Measurements from ENCODE around the gene NXPE1.
"Not testable (repeated sequence)": the region's sequence is repeated elsewhere in the genome, so short reads cannot be mapped to it uniquely, and the experiment has no call there.

Gene NXPE1

GRCh38 chr11:114559425-114560310 is at the start of gene NXPE1:
NXPE1 (minus strand) TSS chr11:114559881; CDS start chr11:114551201, 8,680 bp downstream.
- ATAC-seq (replicated peaks) (no peak), DNase-seq (no peak)
- H3K4me3 Mint-ChIP-seq, result no peak within 1 kb of the TSS
- H3K4me1 Mint-ChIP-seq, result no peaks in the 10 kb centered on the region
- peaks cover 0 to 5% of the 10 kb centered on the region in 2 donors for H3K9me3 Mint-ChIP-seq
- H3K27ac Mint-ChIP-seq, result no peak within 1 kb of the TSS
- no peaks in the 10 kb centered on the region for H3K27me3 Mint-ChIP-seq
- no peaks in the 10 kb centered on the region for H3K36me3 Mint-ChIP-seq

DNA sequence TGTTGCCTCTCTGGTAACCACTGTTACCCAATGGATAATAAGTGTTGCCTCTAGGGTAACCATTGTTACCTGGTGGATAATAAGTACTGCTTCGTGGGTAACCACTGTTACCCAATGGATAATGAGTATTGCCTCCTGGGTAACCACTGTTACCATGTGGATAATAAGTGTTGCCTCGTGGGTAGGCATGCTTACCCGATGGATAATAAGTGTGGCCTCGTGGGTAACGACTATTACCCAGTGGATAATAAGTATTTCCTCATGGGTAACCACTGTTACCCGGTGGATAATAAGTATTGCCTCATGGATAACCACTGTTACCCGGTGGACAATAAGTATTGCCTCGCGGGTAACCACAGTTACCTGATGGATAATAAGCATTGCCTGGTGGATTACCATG is 49.7 kb upstream of the NXPE1 start:
- no peaks in the 10 kb centered on the region for H3K4me1 Mint-ChIP-seq
- no peaks in the 10 kb centered on the region for H3K36me3 Mint-ChIP-seq
- no peak for ATAC-seq (replicated peaks)
- H3K4me3 Mint-ChIP-seq, result no peak overlapping the region
- no peaks in the 10 kb centered on the region for H3K27me3 Mint-ChIP-seq
- no peaks in the 10 kb centered on the region for H3K9me3 Mint-ChIP-seq
- H3K27ac Mint-ChIP-seq, result no peak overlapping the region
- DNase-seq, result no peak

DNA sequence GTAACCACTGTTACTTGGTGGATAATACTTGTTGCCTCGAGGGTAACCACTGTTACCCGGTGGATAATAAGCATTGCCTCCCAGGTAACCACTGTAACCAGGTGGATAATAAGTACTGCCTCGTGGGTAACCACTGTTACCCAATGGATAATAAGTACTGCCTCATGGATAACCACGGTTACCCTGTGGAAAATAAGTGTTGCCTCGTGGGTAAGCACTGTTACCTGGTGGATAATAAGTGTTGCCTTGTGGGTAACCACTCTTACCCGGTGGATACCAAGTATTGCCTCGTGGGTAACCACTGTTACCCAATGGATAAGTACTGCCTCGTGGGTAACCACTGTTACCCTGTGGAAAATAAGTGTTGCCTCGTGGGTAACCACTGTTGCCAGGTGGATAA is 48.9 kb upstream of the NXPE1 start:
- not testable (repeated sequence) for H3K9me3 Mint-ChIP-seq; H3K4me1 Mint-ChIP-seq; H3K36me3 Mint-ChIP-seq; DNase-seq; H3K27ac Mint-ChIP-seq; H3K27me3 Mint-ChIP-seq; H3K4me3 Mint-ChIP-seq; ATAC-seq (replicated peaks)

- no peak overlapping the region for H3K4me3 Mint-ChIP-seq
- no peaks in the 10 kb centered on the region for H3K27me3 Mint-ChIP-seq
- H3K4me1 Mint-ChIP-seq, result no peaks in the 10 kb centered on the region
- no peak for ATAC-seq (replicated peaks)
- no peaks in the 10 kb centered on the region for H3K36me3 Mint-ChIP-seq
- H3K27ac Mint-ChIP-seq, result no peak overlapping the region
- H3K9me3 Mint-ChIP-seq, result no peaks in the 10 kb centered on the region
- DNase-seq, result no peak
Measured at GRCh38 chr11:114607753-114608459, 48.2 kb upstream of the NXPE1 start.

DNA sequence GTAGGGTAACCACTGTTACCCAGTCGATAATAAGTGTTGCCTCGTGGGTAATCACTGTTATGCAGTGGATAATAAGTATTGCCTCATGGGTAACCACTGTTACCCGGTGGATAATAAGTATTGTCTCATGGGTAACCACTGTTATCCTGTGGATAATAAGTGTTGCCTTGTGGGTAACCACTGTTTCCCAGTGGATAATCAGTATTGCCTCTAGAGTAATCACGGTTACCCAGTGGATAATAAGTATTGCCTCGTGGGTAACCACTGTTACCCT is 47.1 kb upstream of the NXPE1 start:
- not testable (repeated sequence) for H3K9me3 Mint-ChIP-seq, H3K4me1 Mint-ChIP-seq, H3K27ac Mint-ChIP-seq

DNA sequence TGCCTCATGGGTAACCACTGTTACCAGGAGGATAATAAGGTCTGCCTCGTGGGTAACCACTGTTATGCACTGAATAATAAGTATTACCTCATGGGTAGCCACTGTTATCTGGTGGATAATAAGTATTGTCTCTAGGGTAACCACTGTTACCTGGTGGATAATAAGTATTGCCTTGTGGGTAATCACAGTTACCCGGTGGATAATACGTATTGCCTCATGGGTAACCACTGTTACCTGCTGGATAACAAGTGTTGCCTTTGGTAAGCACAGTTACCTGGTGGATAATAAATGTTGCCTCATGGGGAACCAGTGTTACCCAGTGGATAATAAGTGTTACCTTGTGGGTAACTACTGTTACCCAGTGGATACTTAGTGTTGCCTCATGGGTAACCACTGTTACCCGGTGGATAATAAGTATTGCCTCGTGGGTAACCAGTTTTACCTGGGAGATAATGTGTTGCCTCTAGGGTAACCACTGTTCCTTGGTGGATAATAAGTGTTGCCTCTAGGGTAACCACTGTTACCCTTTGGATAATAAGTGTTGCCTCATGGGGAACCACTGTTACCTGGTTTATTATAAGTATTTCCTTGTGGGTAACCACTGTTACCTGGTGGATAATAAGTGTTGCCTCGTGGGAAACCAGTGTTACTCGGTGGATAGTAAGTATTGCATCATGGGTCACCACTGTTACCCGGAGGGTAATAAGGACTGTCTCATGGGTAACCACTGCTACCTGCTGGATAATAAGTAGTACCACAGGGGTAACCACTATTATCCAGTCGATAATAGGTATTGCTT is 46.5 kb upstream of the NXPE1 start:
- Mint-ChIP-seq H3K36me3 (no peaks in the 10 kb centered on the region), H3K9me3 (no peaks in the 10 kb centered on the region), H3K4me3 (no peak overlapping the region), H3K4me1 (no peaks in the 10 kb centered on the region), H3K27me3 (no peaks in the 10 kb centered on the region), H3K27ac (no peak overlapping the region)
- ATAC-seq (replicated peaks) (no peak), DNase-seq (no peak)

More for the DNA sequence above, 47.1 kb upstream of the NXPE1 start:
- DNase-seq; H3K4me3 Mint-ChIP-seq; H3K36me3 Mint-ChIP-seq; H3K27me3 Mint-ChIP-seq; ATAC-seq (replicated peaks): not testable (repeated sequence)

DNA sequence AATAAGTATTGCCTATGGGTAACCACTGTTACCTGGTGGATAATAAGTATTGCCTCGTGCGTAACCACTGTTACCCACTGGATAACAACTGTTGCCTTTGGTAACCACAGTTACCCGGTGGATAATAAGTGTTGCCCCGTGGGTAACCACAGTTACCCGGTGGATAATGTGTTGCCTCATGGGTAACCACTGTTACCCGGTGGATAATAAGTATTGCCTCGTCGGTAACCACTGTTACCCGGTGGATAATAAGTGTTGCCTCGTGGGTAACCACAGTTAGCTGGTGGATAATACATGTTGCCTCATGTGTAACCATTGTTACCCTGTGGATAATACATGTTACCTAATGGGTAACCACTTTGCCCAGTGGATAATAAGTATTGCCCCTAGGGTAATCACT is 45.7 kb upstream of the NXPE1 start:
- no peaks in the 10 kb centered on the region for H3K4me1 Mint-ChIP-seq
- no peaks in the 10 kb centered on the region for H3K9me3 Mint-ChIP-seq
- no peaks in the 10 kb centered on the region for H3K27me3 Mint-ChIP-seq
- ATAC-seq (replicated peaks) (no peak), DNase-seq (no peak)
- no peak overlapping the region for H3K27ac Mint-ChIP-seq
- no peak overlapping the region for H3K4me3 Mint-ChIP-seq
- H3K36me3 Mint-ChIP-seq, result no peaks in the 10 kb centered on the region

GRCh38 chr11:114604886-114605285 is 45.2 kb upstream of the NXPE1 start:
- no peaks in the 10 kb centered on the region for H3K9me3 Mint-ChIP-seq

DNA sequence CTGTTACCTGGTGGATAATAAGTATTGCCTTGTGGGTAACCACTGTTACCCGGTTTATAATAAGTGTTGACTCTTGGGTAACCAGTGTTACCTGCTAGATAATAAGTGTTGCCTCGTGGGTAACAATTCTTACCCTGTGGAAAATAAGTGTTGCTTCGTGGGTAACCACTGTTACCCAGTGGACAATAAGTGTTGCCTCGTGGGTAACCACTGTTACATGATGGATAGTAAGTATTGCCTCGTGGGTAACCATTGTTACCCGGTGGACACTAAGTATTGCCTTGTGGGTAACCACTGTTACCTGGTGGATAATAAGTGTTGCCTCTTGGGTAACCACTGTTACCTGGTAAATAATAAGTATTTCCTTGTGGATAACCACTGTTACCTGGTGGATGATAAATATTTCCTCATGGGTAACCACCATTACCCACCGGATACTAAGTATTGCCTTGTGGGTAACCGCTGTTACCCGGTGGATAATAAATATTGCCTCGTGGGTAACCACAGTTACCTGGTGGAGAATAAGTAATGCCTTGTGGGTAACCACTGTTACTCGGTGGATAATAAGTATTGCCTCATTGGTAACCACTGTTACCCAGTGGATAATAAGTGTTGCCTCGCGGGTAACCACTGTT is 44.6 kb upstream of the NXPE1 start:
- H3K27ac Mint-ChIP-seq, result no peak overlapping the region

More at GRCh38 chr11:114604886-114605285, 45.2 kb upstream of the NXPE1 start:
- Mint-ChIP-seq H3K4me3 (no peak overlapping the region), H3K36me3 (no peaks in the 10 kb centered on the region), H3K27me3 (no peaks in the 10 kb centered on the region), H3K4me1 (no peaks in the 10 kb centered on the region), H3K27ac (no peak overlapping the region)
- no peak for DNase-seq
- ATAC-seq (replicated peaks), result no peak

DNA sequence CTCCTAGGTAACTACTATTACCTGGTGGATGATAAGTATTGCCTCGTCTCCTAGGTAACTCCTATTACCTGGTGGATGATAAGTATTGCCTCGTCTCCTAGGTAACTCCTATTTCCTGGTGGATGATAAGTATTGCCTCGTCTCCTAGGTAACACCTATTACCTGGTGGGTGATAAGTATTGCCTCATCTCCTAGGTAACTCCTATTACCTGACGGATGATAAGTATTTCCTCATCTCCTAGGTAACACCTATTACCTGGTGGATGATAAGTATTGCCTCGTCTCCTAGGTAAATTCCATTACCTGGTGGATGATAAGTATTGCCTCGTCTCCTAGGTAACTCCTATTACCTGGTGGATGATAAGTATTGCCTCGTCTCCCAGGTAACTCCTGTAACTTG is 43.5 kb upstream of the NXPE1 start:
- H3K4me1 Mint-ChIP-seq; H3K4me3 Mint-ChIP-seq; H3K27ac Mint-ChIP-seq; H3K36me3 Mint-ChIP-seq; H3K27me3 Mint-ChIP-seq; H3K9me3 Mint-ChIP-seq; ATAC-seq (replicated peaks); DNase-seq: not testable (repeated sequence)

More for the DNA sequence above, 44.6 kb upstream of the NXPE1 start:
- Mint-ChIP-seq H3K4me1 (no peaks in the 10 kb centered on the region), H3K36me3 (no peaks in the 10 kb centered on the region), H3K27me3 (no peaks in the 10 kb centered on the region), H3K9me3 (no peaks in the 10 kb centered on the region), H3K4me3 (no peak overlapping the region)
- ATAC-seq (replicated peaks) (no peak), DNase-seq (no peak)

DNA sequence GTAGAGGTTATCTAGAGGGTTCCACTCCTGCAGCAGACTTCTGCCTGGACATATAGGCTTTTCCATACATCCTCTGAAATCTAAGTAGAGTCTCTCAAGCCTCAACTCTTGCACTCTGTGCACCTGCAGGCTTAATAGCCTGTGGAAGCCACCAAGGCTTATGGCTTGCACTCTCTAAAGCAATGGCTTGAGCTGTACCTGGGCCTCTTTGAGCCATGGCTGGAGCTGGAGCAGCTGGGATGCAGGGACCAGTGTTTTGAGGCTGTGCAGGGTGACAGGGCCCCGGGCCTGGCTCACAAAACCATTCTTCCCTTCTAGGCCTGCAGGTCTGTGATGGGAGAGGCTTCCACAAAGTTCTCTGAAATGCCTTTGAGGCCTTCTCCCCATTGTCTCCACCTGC is 38.8 kb upstream of the NXPE1 start:
- DNase-seq (no peak), ATAC-seq (replicated peaks) (no peak)
- Mint-ChIP-seq H3K27me3 (no peaks in the 10 kb centered on the region), H3K4me1 (no peaks in the 10 kb centered on the region), H3K9me3 (no peaks in the 10 kb centered on the region), H3K4me3 (no peak overlapping the region), H3K36me3 (no peaks in the 10 kb centered on the region), H3K27ac (no peak overlapping the region)

DNA sequence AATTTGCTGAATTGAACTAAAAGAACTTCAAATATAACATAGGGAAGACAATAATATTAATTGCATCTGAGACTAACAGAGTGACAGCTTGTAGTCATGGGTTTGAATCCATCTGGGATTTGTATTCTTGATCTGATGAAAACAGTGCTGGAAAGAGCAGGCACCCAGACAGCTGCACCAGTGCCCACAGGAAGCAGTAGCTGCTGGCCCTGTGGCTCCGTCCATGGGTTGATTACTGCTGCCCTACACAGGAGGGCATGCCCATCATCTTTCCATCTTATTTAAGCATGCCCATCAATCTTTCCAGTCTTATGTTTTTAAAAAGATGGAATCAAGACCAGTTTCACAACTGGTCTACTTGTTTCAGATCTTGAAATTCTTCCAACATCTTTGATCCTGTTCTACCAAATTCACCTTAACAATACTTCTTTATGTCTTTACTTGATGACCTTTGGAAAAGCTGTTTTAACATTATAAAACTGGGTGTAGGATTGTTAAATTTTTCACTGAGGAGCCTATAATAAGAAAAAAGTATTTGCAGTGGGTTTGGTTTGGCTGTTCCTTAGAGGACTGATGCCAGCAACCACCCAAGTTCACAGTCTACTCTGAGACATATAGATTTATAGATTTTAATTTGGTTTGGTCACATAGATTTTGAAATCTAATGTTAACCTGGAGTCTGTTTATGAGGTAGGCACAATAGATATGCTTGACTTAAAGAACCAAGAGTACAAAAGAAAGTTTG is 36.7 kb upstream of the NXPE1 start:
- Mint-ChIP-seq H3K4me1 (no peaks in the 10 kb centered on the region), H3K27ac (no peak overlapping the region), H3K9me3 (no peaks in the 10 kb centered on the region), H3K36me3 (no peaks in the 10 kb centered on the region), H3K27me3 (peaks cover 0 to 6% of the 10 kb centered on the region in 2 donors), H3K4me3 (no peak overlapping the region)
- ATAC-seq (replicated peaks), result no peak
- no peak for DNase-seq

DNA sequence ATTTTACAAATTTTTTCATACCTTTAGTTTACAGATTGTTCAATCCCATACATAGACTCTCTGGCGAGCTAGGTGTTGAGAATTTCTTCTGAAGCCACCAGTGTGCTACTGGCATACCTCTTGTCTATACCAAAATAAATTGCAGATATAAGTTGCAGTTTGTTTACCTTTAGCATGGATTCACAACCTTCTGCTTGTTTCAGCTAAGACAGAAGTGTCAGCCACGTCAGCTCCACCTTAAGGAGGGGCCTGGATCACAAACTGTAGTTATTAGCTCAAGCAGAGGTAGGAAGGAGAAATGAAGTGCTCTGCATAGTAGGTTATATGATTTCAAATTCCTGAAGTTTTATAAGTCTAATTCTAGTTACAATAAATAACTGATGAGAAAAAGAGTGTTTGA is 35.9 kb upstream of the NXPE1 start, which contains the start of gene NXPE4:
Gene NXPE4, minus strand, starts transcription at position 216 of the 400 bp plus-strand sequence. CDS start 1,027 bp downstream, outside the sequence.
- H3K27ac Mint-ChIP-seq, result no peak within 1 kb of the TSS

More for the DNA sequence above, 35.9 kb upstream of the NXPE1 start, which contains the start of gene NXPE4:
- Mint-ChIP-seq H3K9me3 (no peaks in the 10 kb centered on the region), H3K27me3 (peaks cover 0 to 6% of the 10 kb centered on the region in 2 donors), H3K4me1 (no peaks in the 10 kb centered on the region), H3K36me3 (no peaks in the 10 kb centered on the region), H3K4me3 (no peak within 1 kb of the TSS)
- no peak for ATAC-seq (replicated peaks)
- DNase-seq, result no peak
